GM12874 (cell line): ENCODE data around the gene ANTXRL.

Source experiments
- TF ChIP-seq, protein P1 (sequence below): IDR thresholded peaks from 2 replicates; pipeline ENCODE4 v1.5.1; 2011; ENCODE audit warnings: low read depth, mild to moderate bottlenecking, control low read depth, low read length, moderate library complexity; ENCODE audit not compliant: insufficient read depth

ANTXRL gene

DNA sequence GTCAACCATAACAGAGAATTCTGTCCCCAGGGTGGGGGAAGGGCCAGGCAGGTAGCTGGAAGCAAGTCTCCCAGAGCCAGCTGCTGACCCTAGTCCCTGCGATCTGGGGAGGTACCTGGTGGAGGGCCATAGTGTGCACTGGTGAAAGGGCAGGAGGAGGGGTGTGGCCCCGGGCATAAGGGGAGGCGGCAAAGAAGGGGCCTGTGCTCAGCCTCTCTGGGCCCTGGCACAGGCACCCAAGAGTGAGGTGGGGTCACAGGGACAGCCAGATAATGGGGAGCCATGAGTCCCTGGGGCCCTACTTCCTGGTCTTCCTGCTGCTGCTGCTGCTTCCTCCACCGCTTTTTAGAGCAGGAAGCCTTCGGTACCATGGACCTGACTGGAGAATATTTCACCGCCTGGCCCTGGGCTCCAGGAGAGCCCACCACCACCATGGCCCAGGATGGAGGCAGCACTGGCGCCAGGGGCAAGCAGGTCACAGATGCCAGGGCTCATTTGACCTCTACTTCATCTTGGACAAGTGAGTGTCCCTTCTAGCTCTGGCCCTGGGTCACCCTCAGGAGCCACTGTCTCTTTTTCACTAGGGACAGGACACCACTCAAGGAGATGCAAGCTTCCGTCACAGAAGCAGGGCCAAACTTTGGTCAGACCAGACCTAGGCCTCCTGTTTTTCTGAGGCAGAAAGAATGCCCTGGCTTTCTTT is at the start of gene ANTXRL:
Gene ANTXRL (plus strand): TSS at position 7 of the 703 bp plus-strand sequence. CDS start 266 bp downstream, at position 273.
- TF ChIP-seq, protein P1, sequence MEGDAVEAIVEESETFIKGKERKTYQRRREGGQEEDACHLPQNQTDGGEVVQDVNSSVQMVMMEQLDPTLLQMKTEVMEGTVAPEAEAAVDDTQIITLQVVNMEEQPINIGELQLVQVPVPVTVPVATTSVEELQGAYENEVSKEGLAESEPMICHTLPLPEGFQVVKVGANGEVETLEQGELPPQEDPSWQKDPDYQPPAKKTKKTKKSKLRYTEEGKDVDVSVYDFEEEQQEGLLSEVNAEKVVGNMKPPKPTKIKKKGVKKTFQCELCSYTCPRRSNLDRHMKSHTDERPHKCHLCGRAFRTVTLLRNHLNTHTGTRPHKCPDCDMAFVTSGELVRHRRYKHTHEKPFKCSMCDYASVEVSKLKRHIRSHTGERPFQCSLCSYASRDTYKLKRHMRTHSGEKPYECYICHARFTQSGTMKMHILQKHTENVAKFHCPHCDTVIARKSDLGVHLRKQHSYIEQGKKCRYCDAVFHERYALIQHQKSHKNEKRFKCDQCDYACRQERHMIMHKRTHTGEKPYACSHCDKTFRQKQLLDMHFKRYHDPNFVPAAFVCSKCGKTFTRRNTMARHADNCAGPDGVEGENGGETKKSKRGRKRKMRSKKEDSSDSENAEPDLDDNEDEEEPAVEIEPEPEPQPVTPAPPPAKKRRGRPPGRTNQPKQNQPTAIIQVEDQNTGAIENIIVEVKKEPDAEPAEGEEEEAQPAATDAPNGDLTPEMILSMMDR: no peak

DNA sequence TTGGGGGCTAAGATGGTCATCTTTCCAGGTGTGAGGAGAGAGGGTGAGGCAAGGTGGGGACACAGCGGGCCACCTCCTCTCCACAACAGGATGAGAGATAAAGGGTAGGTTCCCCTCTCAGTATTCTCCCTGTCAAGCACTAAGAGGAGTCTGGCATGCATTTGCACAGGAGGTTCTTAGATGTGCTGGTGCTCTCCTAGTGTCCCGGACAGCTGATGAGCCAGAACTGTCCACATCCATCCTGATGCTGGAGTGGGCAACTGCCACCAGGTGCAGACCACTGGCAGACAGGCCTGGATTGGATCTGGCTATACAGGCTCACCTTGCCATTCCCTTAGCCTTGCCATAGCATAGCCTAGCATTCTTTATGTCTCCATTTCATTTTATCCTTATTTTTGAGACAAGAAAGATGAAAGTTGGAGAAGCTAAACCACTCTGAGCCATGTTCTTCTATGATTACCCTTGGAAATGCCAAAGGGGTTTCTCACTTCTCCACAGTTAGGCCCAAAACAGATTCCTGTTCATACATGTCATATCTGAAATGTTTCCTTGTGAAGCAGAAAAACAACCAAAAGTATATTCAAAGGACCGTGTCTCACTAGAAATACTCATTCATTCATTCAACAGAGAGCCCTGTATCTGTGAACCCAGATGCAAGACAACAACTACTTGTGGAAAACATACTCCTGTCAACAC is 48.8 kb upstream of the ANTXRL start:
- TF ChIP-seq, protein P1: no peak

DNA sequence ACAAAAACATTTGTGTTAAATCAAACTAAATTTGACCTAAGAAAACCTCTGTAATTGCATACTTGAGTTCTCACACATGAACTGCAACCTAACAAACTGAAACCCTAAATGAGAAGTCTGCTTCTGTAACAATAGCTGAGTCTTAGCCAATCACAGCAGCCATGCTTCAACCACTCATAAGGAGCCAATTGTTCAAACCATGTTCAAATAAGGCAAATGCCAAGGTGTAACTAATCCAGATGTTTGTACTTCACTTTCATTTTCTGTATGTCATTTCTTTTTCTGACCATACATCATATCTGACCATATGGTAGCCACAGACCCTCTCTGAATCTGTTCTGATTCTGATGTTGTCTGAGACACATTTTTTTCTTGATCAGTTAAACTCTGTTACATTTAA is 47.5 kb upstream of the ANTXRL start:
- TF ChIP-seq, protein P1: no peak

DNA sequence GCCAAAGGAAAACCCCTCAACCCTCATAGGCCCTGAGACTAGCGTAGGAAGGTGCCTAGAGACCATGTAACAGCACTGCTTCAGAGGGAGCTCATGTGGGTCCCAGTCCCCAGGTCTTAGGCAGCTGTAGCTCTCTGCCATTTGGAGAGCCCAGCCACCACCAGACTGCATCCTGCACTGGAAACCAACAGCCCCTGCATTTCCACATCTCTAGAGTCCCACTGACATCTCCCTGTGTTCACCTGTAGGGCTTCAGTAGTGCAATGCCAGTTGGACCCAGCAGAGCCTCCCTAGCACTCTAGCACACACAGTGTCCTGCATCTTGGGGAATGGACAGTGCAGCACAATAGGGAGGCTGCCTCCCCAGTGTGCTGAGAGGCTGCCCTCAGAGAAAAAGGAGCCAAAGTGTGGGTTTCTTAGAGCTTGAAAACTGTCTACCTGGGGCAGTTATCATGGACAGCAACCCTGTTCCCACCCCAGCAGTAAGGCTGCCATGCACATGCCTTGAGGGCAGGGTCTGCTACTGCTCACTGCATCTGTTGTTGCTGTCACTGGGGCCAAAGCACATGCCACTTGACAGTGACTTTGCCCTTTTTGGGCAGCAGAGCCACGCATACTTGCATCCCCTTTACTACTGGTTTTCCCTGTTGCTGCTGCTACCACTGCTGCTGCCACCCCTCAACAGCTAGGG is 46.7 kb upstream of the ANTXRL start:
- TF ChIP-seq, protein P1: no peak

DNA sequence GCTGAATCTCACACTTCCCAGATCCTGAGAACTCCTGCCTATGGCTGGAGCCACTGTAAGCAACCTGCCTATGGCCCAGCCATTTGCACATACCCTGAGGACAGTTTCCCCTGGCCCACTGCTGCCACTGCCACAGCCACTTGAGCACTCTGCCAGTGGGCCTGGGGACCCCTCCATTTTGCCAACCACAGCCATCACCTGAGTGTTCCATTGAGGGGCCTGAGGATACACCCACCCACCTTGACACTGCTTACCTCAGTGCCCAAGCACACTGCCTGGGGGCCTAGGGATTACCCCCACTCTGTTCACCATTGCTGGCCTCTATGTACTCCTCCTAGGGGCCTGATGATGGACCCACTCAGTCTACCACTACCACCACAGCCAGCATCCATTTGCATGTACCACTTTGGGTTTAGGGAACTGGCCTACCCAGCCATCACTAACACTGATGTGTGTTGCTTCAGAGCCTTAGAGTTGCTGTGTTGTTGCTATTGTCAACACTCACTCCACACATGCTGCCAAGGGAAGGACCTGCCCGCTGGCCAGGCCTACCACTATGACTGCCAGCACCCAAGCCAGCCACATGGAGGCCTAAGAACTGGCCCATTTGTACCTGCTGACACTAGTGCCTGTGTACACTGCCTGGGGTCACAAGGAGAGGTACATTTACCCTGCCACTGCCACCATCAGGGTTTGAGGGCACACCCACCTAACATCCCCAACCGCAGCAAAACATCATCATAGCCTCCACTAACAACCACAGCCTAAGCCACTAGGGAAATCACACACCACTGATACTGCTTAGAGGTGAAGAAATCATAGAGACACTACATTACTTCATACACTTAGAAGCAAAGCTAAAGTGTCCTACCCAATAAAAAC is 45.9 kb upstream of the ANTXRL start:
- TF ChIP-seq, protein P1: no peak

DNA sequence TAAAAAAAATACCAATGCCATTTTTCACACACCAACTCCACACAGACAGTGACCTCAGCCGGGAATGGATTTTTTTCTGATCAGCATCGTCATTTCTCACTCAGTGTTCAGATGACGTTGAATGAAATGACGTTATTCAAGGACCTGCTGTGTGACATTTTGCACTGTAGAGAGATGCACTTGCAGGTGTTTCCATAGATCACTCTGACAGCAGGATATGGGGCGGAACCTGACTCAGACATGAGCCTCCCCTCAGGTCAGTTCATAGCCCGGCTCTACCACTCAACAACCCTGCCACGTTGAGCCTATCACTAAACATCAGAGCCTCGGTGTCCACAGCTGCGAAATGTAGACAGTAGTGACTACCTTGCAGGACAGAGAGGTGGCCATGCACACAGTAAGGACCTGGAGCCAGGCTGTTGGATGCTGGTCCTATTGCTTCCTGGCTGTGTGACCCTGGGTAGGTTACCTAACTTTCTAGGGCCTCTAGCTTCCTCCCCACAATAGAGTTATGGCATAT is 41.4 kb upstream of the ANTXRL start:
- TF ChIP-seq, protein P1: no peak
